Measurements from ENCODE around the gene ZNF205. TPM values are rescaled to one million over a fixed set of nuclear protein-coding genes. Genes with fewer than 3 reads are reported as not detected.
"Not testable (repeated sequence)": the region's sequence is repeated elsewhere in the genome, so short reads cannot be mapped to it uniquely, and the experiment has no call there.

Gene ZNF205
- total RNA-seq, 1 donor from 2014 or later, result 25.1 TPM

GRCh38 chr16:3164121-3164991, 52.0 kb downstream of the ZNF205 start:
- DNase-seq (ENCODE audit: low read depth), result no peak
- no peak overlapping the region for H3K4me3 ChIP-seq (ENCODE audit: low read depth, low read length)
- peaks cover 12% of the 10 kb centered on the region for H3K27me3 ChIP-seq (ENCODE audit: control insufficient read depth, insufficient read depth, low read length)
- H3K36me3 ChIP-seq (ENCODE audit: control insufficient read depth, insufficient read depth, low read length), result no peaks in the 10 kb centered on the region
- no peak for TF ChIP-seq CTCF (IDR thresholded peaks at IDR 0.05; ENCODE audit: insufficient read depth, low read length, poor library complexity, severe bottlenecking)

GRCh38 chr16:3165111-3165822, 52.9 kb downstream of the ZNF205 start:
- no peak for DNase-seq (ENCODE audit: low read depth)
- no peak overlapping the region for H3K4me3 ChIP-seq (ENCODE audit: low read depth, low read length)
- H3K27me3 ChIP-seq (ENCODE audit: control insufficient read depth, insufficient read depth, low read length), result peaks cover 19% of the 10 kb centered on the region
- H3K36me3 ChIP-seq (ENCODE audit: control insufficient read depth, insufficient read depth, low read length), result no peaks in the 10 kb centered on the region
- TF ChIP-seq CTCF (IDR thresholded peaks at IDR 0.05; ENCODE audit: insufficient read depth, low read length, poor library complexity, severe bottlenecking), result no peak

GRCh38 chr16:3166505-3166886, 54.1 kb downstream of the ZNF205 start:
- Histone ChIP-seq H3K36me3 (ENCODE audit: control insufficient read depth, insufficient read depth, low read length) (no peaks in the 10 kb centered on the region), H3K27me3 (ENCODE audit: control insufficient read depth, insufficient read depth, low read length) (peaks cover 31% of the 10 kb centered on the region), H3K4me3 (ENCODE audit: low read depth, low read length) (no peak overlapping the region)
- no peak for DNase-seq (ENCODE audit: low read depth)
- no peak for TF ChIP-seq CTCF (IDR thresholded peaks at IDR 0.05; ENCODE audit: insufficient read depth, low read length, poor library complexity, severe bottlenecking)

GRCh38 chr16:3168729-3169128, 56.3 kb downstream of the ZNF205 start:
- H3K36me3 ChIP-seq (ENCODE audit: control insufficient read depth, insufficient read depth, low read length); H3K4me3 ChIP-seq (ENCODE audit: low read depth, low read length); DNase-seq (ENCODE audit: low read depth): not testable (repeated sequence)
- H3K27me3 ChIP-seq (ENCODE audit: control insufficient read depth, insufficient read depth, low read length), result peaks cover 40% of the 10 kb centered on the region

Other genes with a start within 250 kb of the ZNF205 start
- gene FLYWCH2, start 229.4 kb upstream of the ZNF205 start, total RNA-seq, result 58.6 and 69.5 TPM in 2 replicates
- gene FLYWCH1, start 200.7 kb upstream of the ZNF205 start, total RNA-seq, result 48.4 and 66.1 TPM in 2 replicates
- gene KREMEN2, start 148.3 kb upstream of the ZNF205 start, total RNA-seq, result 0.04 and 1.3 TPM in 2 replicates
- gene PAQR4, start 143.2 kb upstream of the ZNF205 start, total RNA-seq, result 14.2 and 15.2 TPM in 2 replicates
- 5.1 and 6.1 TPM in 2 replicates for gene PKMYT1, start 132.1 kb upstream of the ZNF205 start, total RNA-seq
- gene CLDN9, start 99.7 kb upstream of the ZNF205 start, total RNA-seq, result 1.0 and 3.1 TPM in 2 replicates
- 319 and 359 TPM in 2 replicates for gene CLDN6, start 94.4 kb upstream of the ZNF205 start, total RNA-seq
- 572 and 754 TPM in 2 replicates for gene TNFRSF12A, start 92.2 kb upstream of the ZNF205 start, total RNA-seq
- 10.2 and 18.4 TPM in 2 replicates for gene HCFC1R1, start 88.6 kb upstream of the ZNF205 start, total RNA-seq
- gene THOC6, start 88.6 kb upstream of the ZNF205 start, total RNA-seq, result 12.2 and 17.0 TPM in 2 replicates
- 6.9 and 9.2 TPM in 2 replicates for gene BICDL2, start 75.6 kb upstream of the ZNF205 start, total RNA-seq
- gene MMP25, start 66.0 kb upstream of the ZNF205 start, total RNA-seq, result 0.17 TPM in 1 of 2 replicates, not detected in the other
- gene IL32, start 46.9 kb upstream of the ZNF205 start, total RNA-seq, result 621 and 682 TPM in 2 replicates
- gene ZSCAN10, start 13.3 kb upstream of the ZNF205 start, total RNA-seq, result not detected in 2 replicates
- gene ZNF213, start 22.4 kb downstream of the ZNF205 start, total RNA-seq, result 13.7 and 16.6 TPM in 2 replicates
- gene OR1F1, start 75.6 kb downstream of the ZNF205 start, total RNA-seq, result not detected in 2 replicates
- gene ZNF200, start 122.6 kb downstream of the ZNF205 start, total RNA-seq, result 5.0 and 7.9 TPM in 2 replicates
- gene MEFV, start 144.0 kb downstream of the ZNF205 start, total RNA-seq, result 0.14 and 0.21 TPM in 2 replicates
- gene ZNF263, start 170.9 kb downstream of the ZNF205 start, total RNA-seq, result 42.1 and 44.5 TPM in 2 replicates
- gene TIGD7, start 192.8 kb downstream of the ZNF205 start, total RNA-seq, result 3.1 and 3.4 TPM in 2 replicates
- gene ZNF75A, start 192.9 kb downstream of the ZNF205 start, total RNA-seq, result 17.8 and 19.5 TPM in 2 replicates
- 0.08 TPM in 1 of 2 replicates, not detected in the other for gene OR2C1, start 243.3 kb downstream of the ZNF205 start, total RNA-seq

All from kidney epithelial cell (primary cell).